Measurements from ENCODE around the gene IRAK3.
A peak's percentile ranks its signal among the peaks of the same experiment; 100 is the strongest.

Gene IRAK3

DNA sequence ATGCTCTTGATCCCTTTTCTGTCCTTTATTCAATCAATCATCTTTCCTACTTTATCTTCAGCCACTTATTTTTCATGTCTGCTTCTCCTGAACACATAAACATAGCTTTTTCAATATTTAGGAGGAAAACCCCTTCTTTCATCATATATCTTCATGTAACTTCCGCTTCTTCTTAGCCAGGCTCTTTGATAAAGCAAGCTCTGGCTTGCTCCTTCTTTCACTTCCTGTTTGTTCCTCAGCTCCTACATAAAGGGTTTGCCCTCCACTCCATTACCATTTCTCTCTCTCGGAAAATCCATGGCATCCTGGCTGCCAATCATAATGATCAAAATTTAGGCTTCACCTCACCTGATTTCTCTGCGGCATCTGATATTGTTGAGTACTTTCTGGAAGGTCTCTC is 79.5 kb downstream of the IRAK3 start:
- no peak for DNase-seq (ENCODE audit: extremely low spot score)
- ChIA-PET CTCF (interaction anchor here (1.2 to 7.5 kb wide), 4 partner anchors 17 to 426 kb away, joined by 3 to 58 read pairs (median 8); no protein-coding TSS in a partner anchor), POLR2A (no interaction called here)
- no peak for TF ChIP-seq CTCF (IDR thresholded peaks at IDR 0.05; ENCODE audit: control extremely low read depth, extremely low read depth, low read depth, missing control alignments)

DNA sequence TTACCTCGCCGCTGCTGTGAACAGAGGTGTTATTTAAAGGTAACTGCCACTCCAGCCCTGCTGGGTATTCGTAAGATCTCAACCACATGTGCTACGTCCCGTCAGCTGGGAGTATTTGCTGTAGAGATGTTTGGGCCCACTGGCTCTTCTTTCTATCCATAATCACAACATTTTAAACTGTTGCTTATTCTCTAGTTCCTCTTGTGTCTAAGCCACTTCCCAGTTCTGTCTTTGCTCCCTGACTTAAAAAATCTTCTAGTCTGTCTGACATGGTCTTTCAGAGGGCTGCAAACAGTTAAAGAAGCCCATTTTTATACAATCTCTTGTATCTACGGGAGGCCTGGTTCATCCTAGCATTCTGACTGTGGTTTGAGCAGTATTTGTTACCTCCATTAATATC is 80.1 kb downstream of the IRAK3 start:
- ChIA-PET CTCF (interaction anchor here (0.7 to 7.5 kb wide), 20 partner anchors 12 to 593 kb away, joined by 3 to 58 read pairs (median 4); no protein-coding TSS in a partner anchor), POLR2A (no interaction called here)
- DNase-seq (ENCODE audit: extremely low spot score): no peak
- TF ChIP-seq CTCF (IDR thresholded peaks at IDR 0.05; ENCODE audit: control extremely low read depth, extremely low read depth, low read depth, missing control alignments): no peak

DNA sequence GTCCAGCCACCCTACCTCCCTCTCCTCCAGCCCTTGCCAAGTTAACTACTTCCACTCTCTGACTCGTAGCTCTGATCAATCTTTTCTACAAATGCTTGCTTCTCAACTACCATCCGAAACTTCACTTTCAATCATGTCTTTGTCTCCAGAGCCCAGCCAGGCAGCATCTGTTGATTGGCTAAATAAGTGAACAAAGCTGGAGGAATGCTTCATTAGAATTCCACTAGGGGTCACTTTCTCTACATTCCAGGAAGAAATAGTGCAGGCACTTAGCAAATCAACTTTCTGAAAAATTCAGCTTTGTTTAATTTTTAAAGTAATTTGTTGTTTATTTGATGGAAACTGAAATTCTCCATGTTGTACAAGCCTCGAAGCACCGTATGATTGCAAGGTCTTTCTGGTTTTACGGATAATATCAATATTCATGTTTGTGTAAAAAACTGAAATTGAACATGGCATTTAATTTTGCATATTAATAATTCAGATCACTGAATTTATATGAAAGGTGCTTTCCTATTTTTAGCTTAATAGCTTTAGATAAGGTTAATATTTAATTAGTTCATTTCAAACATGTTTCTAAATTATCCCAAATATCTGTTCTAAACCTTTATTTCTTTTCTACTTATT is 80.9 kb downstream of the IRAK3 start:
- peak; percentile 37 for DNase-seq (ENCODE audit: extremely low spot score)
- ChIA-PET CTCF (interaction anchor here (0.7 to 7.5 kb wide), 28 partner anchors 9 to 592 kb away, joined by 3 to 58 read pairs (median 4); no protein-coding TSS in a partner anchor), POLR2A (no interaction called here)
- TF ChIP-seq CTCF (IDR thresholded peaks at IDR 0.05; ENCODE audit: control extremely low read depth, extremely low read depth, low read depth, missing control alignments): peak; percentile 37

GRCh38 chr12:66270613-66271012 is 81.6 kb downstream of the IRAK3 start:
- ChIA-PET CTCF (interaction anchor here (0.9 to 7.5 kb wide), 18 partner anchors 8 to 438 kb away, joined by 3 to 58 read pairs (median 5); no protein-coding TSS in a partner anchor), POLR2A (no interaction called here)
- no peak for DNase-seq (ENCODE audit: extremely low spot score)
- TF ChIP-seq CTCF (IDR thresholded peaks at IDR 0.05; ENCODE audit: control extremely low read depth, extremely low read depth, low read depth, missing control alignments): no peak

- CTCF ChIA-PET: interaction anchor here (0.9 to 7.5 kb wide), 8 partner anchors 9 to 670 kb away, joined by 3 to 58 read pairs (median 4); partner anchors contain the start of gene HELB
- no peak for TF ChIP-seq CTCF (IDR thresholded peaks at IDR 0.05; ENCODE audit: control extremely low read depth, extremely low read depth, low read depth, missing control alignments)
- POLR2A ChIA-PET: no interaction called here
- DNase-seq (ENCODE audit: extremely low spot score): no peak
Observed at GRCh38 chr12:66272650-66273049, 83.6 kb downstream of the IRAK3 start.

DNA sequence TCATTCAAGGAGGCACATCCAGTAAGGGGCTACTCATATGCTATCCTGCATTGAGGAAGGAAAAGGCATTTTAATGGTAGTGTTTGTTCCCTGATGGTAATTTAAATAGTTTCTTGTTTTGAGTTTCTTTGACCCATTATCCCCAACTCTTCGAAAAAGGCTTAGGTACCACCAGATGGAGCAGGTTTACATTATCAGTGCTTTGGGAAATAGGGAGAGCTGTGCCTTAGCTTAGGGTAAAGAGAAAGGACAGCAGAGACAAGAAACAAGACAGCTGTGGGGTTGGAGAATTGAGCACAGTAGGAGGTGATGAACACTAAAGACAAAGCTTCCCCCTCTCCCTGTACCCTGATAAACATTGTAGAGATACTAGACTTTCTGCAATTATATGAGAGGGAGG is 84.1 kb downstream of the IRAK3 start:
- TF ChIP-seq CTCF (IDR thresholded peaks at IDR 0.05; ENCODE audit: control extremely low read depth, extremely low read depth, low read depth, missing control alignments): no peak
- ChIA-PET CTCF (interaction anchor here (1.0 to 7.5 kb wide), 5 partner anchors 8 to 670 kb away, joined by 3 to 58 read pairs (median 4); no protein-coding TSS in a partner anchor), POLR2A (no interaction called here)
- no peak for DNase-seq (ENCODE audit: extremely low spot score)

All from GM10248 (cell line).